Fibroblast of lung (primary cell): ENCODE measurements around the gene NEK1. TPM values are rescaled to one million over a fixed set of nuclear protein-coding genes. Genes with fewer than 3 reads are reported as not detected.
"Not testable (repeated sequence)": the region's sequence is repeated elsewhere in the genome, so short reads cannot be mapped to it uniquely, and the experiment has no call there.

ENCODE experiments used
- DNase-seq, 2 donors: peaks; one replicate each; pipeline versions ENCODE4 v3.0.0 to v3.0.0-alpha.2; 2010; ENCODE audit warnings: low read depth in 2 of 2
- H2AFZ ChIP-seq: 2 replicates; pipeline ENCODE4 v1.5.1; 2012; ENCODE audit warnings: low read length, control low read depth, inconsistent platforms
- H3K27ac ChIP-seq: 2 replicates; pipeline ENCODE4 v1.5.1; 2011; ENCODE audit warnings: low read length, control low read depth; ENCODE audit not compliant: insufficient read depth
- H3K27me3 ChIP-seq: 2 replicates; pipeline ENCODE4 v1.5.1; 2011; ENCODE audit warnings: mild to moderate bottlenecking, low read length; ENCODE audit not compliant: control insufficient read depth, insufficient read depth
- H3K36me3 ChIP-seq: 2 replicates; pipeline ENCODE4 v1.5.1; 2011; ENCODE audit warnings: low read length; ENCODE audit not compliant: control insufficient read depth, insufficient read depth
- H3K4me1 ChIP-seq: 2 replicates; pipeline ENCODE4 v1.5.1; 2011; ENCODE audit warnings: low read length; ENCODE audit not compliant: control insufficient read depth, insufficient read depth; ENCODE audit errors: extremely low read depth
- H3K4me2 ChIP-seq: 2 replicates; pipeline ENCODE4 v1.5.1; 2011; ENCODE audit warnings: low read length, control low read depth; ENCODE audit not compliant: insufficient read depth; ENCODE audit errors: extremely low read depth
- H3K4me3 ChIP-seq, 4 experiments: fragments of 200-600 bp in 1 of 4; sonication (generic) in 1 of 4; replicated peaks in 1 of 4; 2 replicates each; pipeline ENCODE4 v1.5.1; 2011 to 2016; ENCODE audit warnings: low read length in 4 of 4, low read depth in 3 of 4, mild to moderate bottlenecking in 3 of 4, control low read depth in 2 of 4, inconsistent platforms in 1 of 4, mixed read lengths in 1 of 4; ENCODE audit not compliant: insufficient read depth in 1 of 4; ENCODE audit errors: control extremely low read depth in 1 of 4
- H3K79me2 ChIP-seq: 2 replicates; pipeline ENCODE4 v1.5.1; 2012; ENCODE audit warnings: mild to moderate bottlenecking, low read length, inconsistent platforms; ENCODE audit not compliant: control insufficient read depth, insufficient read depth
- H3K9ac ChIP-seq: 2 replicates; pipeline ENCODE4 v1.5.1; 2011; ENCODE audit warnings: mild to moderate bottlenecking, low read length, control low read depth; ENCODE audit not compliant: insufficient read depth
- H3K9me3 ChIP-seq: 2 replicates; pipeline ENCODE4 v1.5.1; 2012; ENCODE audit warnings: low read depth, low read length; ENCODE audit not compliant: control insufficient read depth, insufficient read depth
- H4K20me1 ChIP-seq: 2 replicates; pipeline ENCODE4 v1.5.1; 2011; ENCODE audit warnings: low read length; ENCODE audit not compliant: control insufficient read depth, insufficient read depth; ENCODE audit errors: extremely low read depth
- CTCF ChIP-seq, 2 donors: IDR thresholded peaks in 1 of 2; conservative IDR thresholded peaks in 1 of 2; 1 replicate in 1 of 2; 2 replicates in 1 of 2; pipeline ENCODE4 v1.5.1; 2011 to 2012; ENCODE audit warnings: low read length in 2 of 2, control low read depth in 1 of 2, inconsistent platforms in 1 of 2, low read depth in 1 of 2, mild to moderate bottlenecking in 1 of 2
- EZH2 ChIP-seq: IDR thresholded peaks from 2 replicates; pipeline ENCODE4 v1.5.1; 2012; ENCODE audit warnings: low read length, control low read depth, mild to moderate bottlenecking; ENCODE audit errors: missing control alignments
- polyA plus RNA-seq, 2 donors: library from polyadenylated mRNA; depleted of rRNA in 1 of 2; stranded (reverse) in 1 of 2; unstranded in 1 of 2; fragments of >200 nt; gene quantifications; 2 replicates each; pipeline ENCODE4 v1.2.1, GENCODE V29; 2011 to 2012; ENCODE audit warnings: missing spikeins in 1 of 2
- total RNA-seq: library from RNA; depleted of rRNA; stranded (reverse); fragments of >200 nt; gene quantifications from 2 replicates; pipeline ENCODE4 v1.2.1, GENCODE V29; 2014

Gene NEK1
- total and polyA plus RNA-seq, 2 donors (not counting 1 experiment from before 2014, with no cell fraction given): 8.6 to 17.0 TPM

- no peak for TF ChIP-seq EZH2
- no peak for TF ChIP-seq CTCF (conservative IDR thresholded peaks at IDR 0.05 in 1 of 2, IDR thresholded peaks at IDR 0.05 in 1 of 2; ENCODE audit: low read depth in 1 of 2, low read length in 2 of 2)
- H3K79me2 ChIP-seq: no peaks in the 10 kb centered on the region
- DNase-seq: no peak
Observed at GRCh38 chr4:169573889-169574288, 38.5 kb downstream of the NEK1 start.

GRCh38 chr4:169571435-169571834, 40.9 kb downstream of the NEK1 start:
- no peak for DNase-seq
- Histone ChIP-seq H4K20me1 (no peaks in the 10 kb centered on the region), H3K27ac (no peak overlapping the region), H3K27me3 (no peaks in the 10 kb centered on the region), H2AFZ (no peak overlapping the region), H3K4me1 (no peaks in the 10 kb centered on the region), H3K9me3 (no peaks in the 10 kb centered on the region), H3K79me2 (no peaks in the 10 kb centered on the region), H3K36me3 (no peaks in the 10 kb centered on the region), H3K4me2 (no peak overlapping the region), H3K4me3 (no peak overlapping the region), H3K9ac (no peak overlapping the region)
- TF ChIP-seq EZH2 (no peak), CTCF (conservative IDR thresholded peaks at IDR 0.05 in 1 of 2, IDR thresholded peaks at IDR 0.05 in 1 of 2; ENCODE audit: low read depth in 1 of 2, low read length in 2 of 2) (no peak)

More at GRCh38 chr4:169573889-169574288, 38.5 kb downstream of the NEK1 start:
- H3K27ac ChIP-seq: no peak overlapping the region
- no peaks in the 10 kb centered on the region for H3K27me3 ChIP-seq
- no peaks in the 10 kb centered on the region for H4K20me1 ChIP-seq
- no peak overlapping the region for H3K9ac ChIP-seq
- H3K9me3 ChIP-seq: no peaks in the 10 kb centered on the region
- no peak overlapping the region for H3K4me2 ChIP-seq
- H3K4me3 ChIP-seq: no peak overlapping the region
- no peaks in the 10 kb centered on the region for H3K36me3 ChIP-seq
- no peak overlapping the region for H2AFZ ChIP-seq
- no peaks in the 10 kb centered on the region for H3K4me1 ChIP-seq

- H3K9me3 ChIP-seq, H3K27ac ChIP-seq, H4K20me1 ChIP-seq, H3K4me3 ChIP-seq, DNase-seq, H3K27me3 ChIP-seq, H3K36me3 ChIP-seq, H3K9ac ChIP-seq, H3K4me1 ChIP-seq, H3K79me2 ChIP-seq, H3K4me2 ChIP-seq, H2AFZ ChIP-seq: not testable (repeated sequence)
Observed at GRCh38 chr4:169571012-169571411, 41.4 kb downstream of the NEK1 start.

GRCh38 chr4:169570266-169570665, 42.1 kb downstream of the NEK1 start:
- not testable (repeated sequence) for H3K27ac ChIP-seq, H3K4me3 ChIP-seq, H3K4me1 ChIP-seq, H3K79me2 ChIP-seq, H2AFZ ChIP-seq, H4K20me1 ChIP-seq, H3K36me3 ChIP-seq, H3K4me2 ChIP-seq, H3K9ac ChIP-seq, H3K9me3 ChIP-seq, H3K27me3 ChIP-seq, DNase-seq

GRCh38 chr4:169569188-169569587, 43.2 kb downstream of the NEK1 start:
- not testable (repeated sequence) for H3K36me3 ChIP-seq, H3K4me3 ChIP-seq, H3K9me3 ChIP-seq, H2AFZ ChIP-seq, H4K20me1 ChIP-seq, H3K4me1 ChIP-seq, H3K79me2 ChIP-seq, H3K27me3 ChIP-seq, DNase-seq, H3K9ac ChIP-seq, H3K27ac ChIP-seq, H3K4me2 ChIP-seq
